ENCODE data around the gene FOXO3. TPM values are rescaled to one million over a fixed set of nuclear protein-coding genes. Genes with fewer than 3 reads are reported as not detected.

Gene FOXO3
- total RNA-seq, 1 donor from 2014 or later = 16.8 TPM

DNA sequence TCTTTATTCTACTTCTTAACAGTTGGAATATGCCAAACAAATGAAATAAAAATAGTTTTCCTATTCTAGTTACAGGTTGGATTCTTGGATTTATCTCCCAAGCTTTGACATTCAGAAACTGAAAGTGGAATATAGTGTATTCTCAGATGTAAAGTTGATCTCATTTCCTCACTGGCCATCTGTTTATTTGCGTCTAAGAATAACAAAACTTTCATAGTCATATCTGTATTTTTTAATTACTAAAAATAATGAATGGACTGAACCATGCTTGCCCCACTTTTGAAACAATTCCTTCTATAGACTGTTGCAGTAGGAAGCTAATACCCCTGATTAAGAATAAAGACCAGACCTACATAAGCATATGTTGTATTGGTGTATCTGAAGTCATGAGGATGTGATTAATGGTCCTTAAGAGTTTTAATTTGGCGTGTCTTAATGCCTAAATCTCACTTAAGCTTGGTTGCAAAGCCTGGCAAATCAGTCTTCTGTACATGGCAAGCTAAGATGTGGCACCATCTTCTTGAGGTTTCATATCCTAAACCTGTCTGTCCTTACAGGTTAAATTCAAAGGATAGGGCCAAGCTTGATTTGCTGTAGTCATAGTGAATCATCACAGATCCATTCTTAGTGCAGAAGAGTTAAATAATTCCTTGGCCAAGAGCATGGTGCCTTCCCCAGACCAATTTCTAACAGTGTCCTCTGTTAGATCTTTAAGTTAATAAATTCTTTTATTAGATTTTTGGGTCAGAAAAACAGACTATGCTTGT is 58.9 kb downstream of the FOXO3 start:
- TF ChIP-seq, protein P1, sequence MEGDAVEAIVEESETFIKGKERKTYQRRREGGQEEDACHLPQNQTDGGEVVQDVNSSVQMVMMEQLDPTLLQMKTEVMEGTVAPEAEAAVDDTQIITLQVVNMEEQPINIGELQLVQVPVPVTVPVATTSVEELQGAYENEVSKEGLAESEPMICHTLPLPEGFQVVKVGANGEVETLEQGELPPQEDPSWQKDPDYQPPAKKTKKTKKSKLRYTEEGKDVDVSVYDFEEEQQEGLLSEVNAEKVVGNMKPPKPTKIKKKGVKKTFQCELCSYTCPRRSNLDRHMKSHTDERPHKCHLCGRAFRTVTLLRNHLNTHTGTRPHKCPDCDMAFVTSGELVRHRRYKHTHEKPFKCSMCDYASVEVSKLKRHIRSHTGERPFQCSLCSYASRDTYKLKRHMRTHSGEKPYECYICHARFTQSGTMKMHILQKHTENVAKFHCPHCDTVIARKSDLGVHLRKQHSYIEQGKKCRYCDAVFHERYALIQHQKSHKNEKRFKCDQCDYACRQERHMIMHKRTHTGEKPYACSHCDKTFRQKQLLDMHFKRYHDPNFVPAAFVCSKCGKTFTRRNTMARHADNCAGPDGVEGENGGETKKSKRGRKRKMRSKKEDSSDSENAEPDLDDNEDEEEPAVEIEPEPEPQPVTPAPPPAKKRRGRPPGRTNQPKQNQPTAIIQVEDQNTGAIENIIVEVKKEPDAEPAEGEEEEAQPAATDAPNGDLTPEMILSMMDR (conservative IDR thresholded peaks at IDR 0.05; ENCODE audit: low read depth, low read length) = no peak
- no peak for DNase-seq (ENCODE audit: low read depth)

DNA sequence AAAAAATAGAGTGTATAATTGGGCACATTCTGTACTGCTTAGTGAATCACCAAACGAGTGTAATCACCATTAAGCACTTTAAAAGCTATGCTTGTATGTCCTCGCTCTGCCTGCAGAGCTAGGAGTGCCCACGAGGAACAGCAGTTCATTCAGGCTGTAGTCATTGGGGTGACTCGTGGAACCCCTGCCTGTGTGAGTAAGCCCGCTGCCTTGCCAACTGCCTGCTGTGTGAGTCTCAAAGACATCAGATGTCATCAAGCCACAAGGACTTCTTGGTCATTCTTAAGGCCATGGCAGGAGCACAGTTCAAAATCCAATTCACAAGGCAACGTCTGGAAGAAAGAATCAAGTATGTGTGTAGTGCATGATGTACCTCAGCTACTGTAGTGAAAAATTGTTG is 60.4 kb downstream of the FOXO3 start:
- DNase-seq (ENCODE audit: low read depth) = no peak
- TF ChIP-seq, protein P1 (conservative IDR thresholded peaks at IDR 0.05; ENCODE audit: low read depth, low read length) = no peak
- H3K4me3 ChIP-seq (ENCODE audit: low read depth, low read length) = no peak overlapping the region

More for the DNA sequence above, 58.9 kb downstream of the FOXO3 start:
- H3K4me3 ChIP-seq (ENCODE audit: low read depth, low read length) = no peak overlapping the region

DNA sequence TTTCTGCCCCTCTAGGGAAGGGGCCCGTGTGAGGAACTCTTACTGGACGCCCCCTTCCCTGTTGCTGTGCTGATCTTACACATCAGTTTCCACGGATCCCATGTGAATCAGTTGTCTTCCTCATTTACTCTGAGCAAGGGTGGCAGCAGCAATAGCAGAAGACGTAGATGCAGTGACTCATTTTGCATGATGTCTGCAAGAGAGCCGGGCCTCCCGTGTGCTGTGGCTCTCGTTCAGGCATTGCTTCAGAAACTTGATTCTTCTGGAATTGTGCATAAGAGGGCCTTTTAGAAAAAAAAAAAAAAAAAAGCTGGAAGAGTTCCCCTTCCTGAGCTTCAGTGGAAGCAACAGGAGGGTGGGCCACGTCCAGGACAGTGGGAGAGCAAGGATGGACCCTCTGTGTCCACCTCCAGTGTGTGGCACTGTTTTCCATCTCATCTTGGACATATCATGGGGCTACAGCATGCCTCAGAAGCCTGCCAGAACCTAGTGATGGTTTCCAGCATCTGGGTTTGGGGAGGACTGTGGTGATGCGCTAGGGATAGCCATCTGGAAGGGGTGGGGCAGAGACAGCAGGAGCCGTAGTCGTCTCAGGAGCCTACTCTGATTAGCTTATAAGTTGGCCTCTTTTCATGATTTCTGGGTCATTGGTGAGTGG is 62.1 kb downstream of the FOXO3 start:
- DNase-seq (ENCODE audit: low read depth) = no peak
- H3K4me3 ChIP-seq (ENCODE audit: low read depth, low read length) = no peak overlapping the region
- TF ChIP-seq, protein P1 (conservative IDR thresholded peaks at IDR 0.05; ENCODE audit: low read depth, low read length) = no peak

DNA sequence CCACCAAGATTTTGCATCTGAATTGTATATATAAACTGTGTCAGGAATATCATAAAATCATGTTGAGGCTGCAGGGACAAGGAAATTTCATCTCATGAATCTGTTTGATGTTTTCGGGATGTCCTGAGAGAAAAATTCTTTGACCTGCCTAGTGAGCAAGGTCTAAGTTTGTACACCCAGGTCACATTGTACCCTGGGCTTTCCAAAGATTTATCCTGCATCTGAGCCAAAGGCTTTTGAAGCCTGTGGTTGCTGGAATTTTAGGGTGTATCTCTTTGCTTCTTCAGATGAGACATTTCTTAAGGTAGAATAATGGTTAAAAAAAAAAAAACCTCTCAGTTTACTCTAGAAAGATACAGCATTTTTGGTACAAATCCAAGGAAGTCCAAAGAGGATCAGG is 63.3 kb downstream of the FOXO3 start:
- no peak overlapping the region for H3K4me3 ChIP-seq (ENCODE audit: low read depth, low read length)
- TF ChIP-seq, protein P1 (conservative IDR thresholded peaks at IDR 0.05; ENCODE audit: low read depth, low read length) = no peak
- no peak for DNase-seq (ENCODE audit: low read depth)

DNA sequence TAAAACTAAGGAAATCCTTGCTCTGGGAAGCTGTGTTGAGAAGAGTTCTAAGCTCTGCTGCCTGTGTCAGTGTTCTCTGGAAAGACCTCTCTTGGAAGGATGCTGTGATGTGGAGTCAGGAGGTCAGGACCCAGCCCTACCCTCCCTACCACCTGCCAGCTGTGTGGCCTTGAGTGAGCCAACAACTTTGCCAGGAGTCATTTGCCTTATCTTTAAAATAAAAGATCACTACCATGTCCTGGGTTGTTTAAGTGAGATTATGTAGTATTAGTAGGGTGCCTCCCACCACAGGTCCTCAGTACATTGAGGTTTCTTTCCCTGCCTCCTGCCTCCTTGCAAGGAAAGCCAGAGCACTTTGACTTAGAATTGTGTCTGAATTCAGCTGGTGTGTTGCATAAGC is 64.9 kb downstream of the FOXO3 start:
- H3K4me3 ChIP-seq (ENCODE audit: low read depth, low read length) = no peak overlapping the region
- TF ChIP-seq, protein P1 (conservative IDR thresholded peaks at IDR 0.05; ENCODE audit: low read depth, low read length) = no peak
- no peak for DNase-seq (ENCODE audit: low read depth)

DNA sequence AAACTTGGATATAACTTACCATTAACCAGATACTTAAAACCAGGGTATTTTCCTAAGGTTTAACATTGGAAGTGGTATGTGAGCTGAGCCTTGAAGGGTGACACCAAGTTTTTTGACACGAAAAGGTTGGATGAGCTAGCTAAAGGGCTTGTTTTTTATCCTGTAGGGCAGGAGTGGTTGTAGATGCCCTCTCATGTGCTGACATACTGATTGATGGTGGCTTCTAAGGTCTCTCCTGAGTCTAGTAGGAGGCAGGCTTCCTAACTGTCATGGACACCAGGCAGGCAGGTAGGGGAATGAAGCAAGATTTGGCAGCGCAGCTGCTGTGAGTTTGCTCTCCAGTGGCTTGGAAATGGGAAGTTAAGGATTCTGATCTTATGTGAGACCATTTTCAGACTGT is 66.1 kb downstream of the FOXO3 start:
- no peak overlapping the region for H3K4me3 ChIP-seq (ENCODE audit: low read depth, low read length)
- no peak for DNase-seq (ENCODE audit: low read depth)
- TF ChIP-seq, protein P1 (conservative IDR thresholded peaks at IDR 0.05; ENCODE audit: low read depth, low read length) = no peak
